Measurements from ENCODE around the gene CELA2B.

GRCh38 chr1:15439325-15439724 is 36.6 kb upstream of the CELA2B start:
- TF ChIP-seq CTCF (conservative IDR thresholded peaks at IDR 0.05) (no peak), ZFX (IDR thresholded peaks at IDR 0.05) (no peak)
